Activated T-helper 2 cell treated with anti-CD3 and anti-CD28 coated beads, Interferon-gamma antibody, Interleukin-2, Interleukin-4, amounts not matched to agents 10 μg/mL and 5 μg/mL and 100 μg/mL, durations not matched to agents 14 hours and 24 hours and 36 hours (primary cell): ENCODE results near the gene OCA2. TPM values are rescaled to one million over a fixed set of nuclear protein-coding genes. Genes with fewer than 3 reads are reported as not detected.

ENCODE experiments used
- DNase-seq: peaks from one replicate; pipeline ENCODE4 v3.0.0; 2021; ENCODE audit warnings: low spot score
- H3K27ac Mint-ChIP-seq: one replicate; pipeline ENCODE4 v1.8.0; 2021; ENCODE audit warnings: mixed read lengths
- H3K27me3 Mint-ChIP-seq: one replicate; pipeline ENCODE4 v1.8.0; 2021; ENCODE audit warnings: low read depth, mixed read lengths
- H3K36me3 Mint-ChIP-seq: one replicate; pipeline ENCODE4 v1.8.0; 2021; ENCODE audit warnings: low read depth, mixed read lengths
- H3K4me1 Mint-ChIP-seq: one replicate; pipeline ENCODE4 v1.8.0; 2021; ENCODE audit warnings: low read depth, mixed read lengths
- H3K4me3 Mint-ChIP-seq: one replicate; pipeline ENCODE4 v1.8.0; 2021; ENCODE audit warnings: low read depth, mild to moderate bottlenecking, moderate library complexity, mixed read lengths
- H3K9me3 Mint-ChIP-seq: one replicate; pipeline ENCODE4 v1.8.0; 2021; ENCODE audit warnings: mixed read lengths
- intact Hi-C: fragments of 100-400 bp; cut with micrococcal nuclease; formaldehyde crosslinking; loops from one replicate; pipeline ENCODE4 v1.15.1; 2023
- total RNA-seq: library from RNA; stranded (reverse); gene quantifications from 2 replicates; pipeline ENCODE4 v1.2.3, GENCODE V29; 2022

Gene OCA2
- total RNA-seq, 1 donor from 2014 or later: not detected

GRCh38 chr15:27763514-27763913, 335.6 kb downstream of the OCA2 start:
- DNase-seq: no peak
- Mint-ChIP-seq H3K27me3 (no peaks in the 10 kb centered on the region), H3K9me3 (peaks cover 33% of the 10 kb centered on the region), H3K4me1 (no peaks in the 10 kb centered on the region), H3K27ac (no peak overlapping the region), H3K4me3 (no peak overlapping the region), H3K36me3 (no peaks in the 10 kb centered on the region)
- intact Hi-C loops: no loop called here

- H3K27ac Mint-ChIP-seq: no peak overlapping the region
- intact Hi-C loops: no loop called here
- no peaks in the 10 kb centered on the region for H3K36me3 Mint-ChIP-seq
- H3K4me1 Mint-ChIP-seq: no peaks in the 10 kb centered on the region
- DNase-seq: no peak
- no peak overlapping the region for H3K4me3 Mint-ChIP-seq
- no peaks in the 10 kb centered on the region for H3K27me3 Mint-ChIP-seq
- peaks cover 35% of the 10 kb centered on the region for H3K9me3 Mint-ChIP-seq
Observed at GRCh38 chr15:27762471-27762870, 336.6 kb downstream of the OCA2 start.

GRCh38 chr15:27757052-27757451, 342.1 kb downstream of the OCA2 start:
- Mint-ChIP-seq H3K4me1 (no peaks in the 10 kb centered on the region), H3K27me3 (no peaks in the 10 kb centered on the region), H3K4me3 (no peak overlapping the region), H3K9me3 (peaks cover 18% of the 10 kb centered on the region), H3K27ac (no peak overlapping the region), H3K36me3 (no peaks in the 10 kb centered on the region)
- intact Hi-C loops: no loop called here
- no peak for DNase-seq

GRCh38 chr15:27752691-27753090, 346.4 kb downstream of the OCA2 start:
- no peak for DNase-seq
- Mint-ChIP-seq H3K27ac (no peak overlapping the region), H3K4me3 (no peak overlapping the region), H3K9me3 (peaks cover 19% of the 10 kb centered on the region), H3K36me3 (no peaks in the 10 kb centered on the region), H3K4me1 (no peaks in the 10 kb centered on the region), H3K27me3 (no peaks in the 10 kb centered on the region)
- intact Hi-C loops: no loop called here

GRCh38 chr15:27747997-27748396, 351.1 kb downstream of the OCA2 start:
- no peak for DNase-seq
- H3K4me3 Mint-ChIP-seq: no peak overlapping the region
- H3K9me3 Mint-ChIP-seq: peaks cover 35% of the 10 kb centered on the region
- no peaks in the 10 kb centered on the region for H3K4me1 Mint-ChIP-seq
- H3K36me3 Mint-ChIP-seq: no peaks in the 10 kb centered on the region
- H3K27me3 Mint-ChIP-seq: no peaks in the 10 kb centered on the region
- H3K27ac Mint-ChIP-seq: no peak overlapping the region
- intact Hi-C loops: no loop called here

GRCh38 chr15:27746401-27746955, 352.6 kb downstream of the OCA2 start:
- intact Hi-C loops: no loop called here
- H3K9me3 Mint-ChIP-seq: peaks cover 45% of the 10 kb centered on the region
- no peak overlapping the region for H3K27ac Mint-ChIP-seq
- H3K4me3 Mint-ChIP-seq: no peak overlapping the region
- no peaks in the 10 kb centered on the region for H3K4me1 Mint-ChIP-seq
- H3K27me3 Mint-ChIP-seq: no peaks in the 10 kb centered on the region
- no peak for DNase-seq
- H3K36me3 Mint-ChIP-seq: no peaks in the 10 kb centered on the region

- no peaks in the 10 kb centered on the region for H3K27me3 Mint-ChIP-seq
- no peaks in the 10 kb centered on the region for H3K4me1 Mint-ChIP-seq
- no peak overlapping the region for H3K4me3 Mint-ChIP-seq
- no peak for DNase-seq
- peaks cover 53% of the 10 kb centered on the region for H3K9me3 Mint-ChIP-seq
- H3K27ac Mint-ChIP-seq: no peak overlapping the region
- H3K36me3 Mint-ChIP-seq: no peaks in the 10 kb centered on the region
- intact Hi-C loops: no loop called here
Observed at GRCh38 chr15:27744641-27745040, 354.5 kb downstream of the OCA2 start.

- Mint-ChIP-seq H3K4me1 (no peaks in the 10 kb centered on the region), H3K36me3 (no peaks in the 10 kb centered on the region), H3K27ac (no peak overlapping the region), H3K9me3 (peaks cover 51% of the 10 kb centered on the region), H3K4me3 (no peak overlapping the region), H3K27me3 (no peaks in the 10 kb centered on the region)
- DNase-seq: no peak
- intact Hi-C loops: no loop called here
Observed at GRCh38 chr15:27743638-27744037, 355.5 kb downstream of the OCA2 start.

- H3K4me1 Mint-ChIP-seq: no peaks in the 10 kb centered on the region
Observed at GRCh38 chr15:27742751-27743477, 356.2 kb downstream of the OCA2 start.

GRCh38 chr15:27741226-27741860, 357.8 kb downstream of the OCA2 start:
- H3K27me3 Mint-ChIP-seq: no peaks in the 10 kb centered on the region
- H3K36me3 Mint-ChIP-seq: no peaks in the 10 kb centered on the region
- DNase-seq: no peak
- intact Hi-C loops: no loop called here
- H3K27ac Mint-ChIP-seq: no peak overlapping the region
- H3K9me3 Mint-ChIP-seq: peaks cover 58% of the 10 kb centered on the region
- H3K4me1 Mint-ChIP-seq: no peaks in the 10 kb centered on the region
- no peak overlapping the region for H3K4me3 Mint-ChIP-seq

More at GRCh38 chr15:27742751-27743477, 356.2 kb downstream of the OCA2 start:
- Mint-ChIP-seq H3K27ac (no peak overlapping the region), H3K36me3 (no peaks in the 10 kb centered on the region), H3K4me3 (no peak overlapping the region), H3K9me3 (peaks cover 51% of the 10 kb centered on the region), H3K27me3 (no peaks in the 10 kb centered on the region)
- intact Hi-C loops: no loop called here
- no peak for DNase-seq

GRCh38 chr15:27734785-27735495, 364.2 kb downstream of the OCA2 start:
- intact Hi-C loops: no loop called here
- H3K27ac Mint-ChIP-seq: no peak overlapping the region
- no peaks in the 10 kb centered on the region for H3K36me3 Mint-ChIP-seq
- DNase-seq: no peak
- H3K4me3 Mint-ChIP-seq: no peak overlapping the region
- no peaks in the 10 kb centered on the region for H3K4me1 Mint-ChIP-seq
- peaks cover 60% of the 10 kb centered on the region for H3K9me3 Mint-ChIP-seq
- H3K27me3 Mint-ChIP-seq: no peaks in the 10 kb centered on the region

GRCh38 chr15:27731776-27732175, 367.3 kb downstream of the OCA2 start:
- H3K27ac Mint-ChIP-seq: no peak overlapping the region
- no peaks in the 10 kb centered on the region for H3K4me1 Mint-ChIP-seq
- no peak for DNase-seq
- intact Hi-C loops: no loop called here
- H3K27me3 Mint-ChIP-seq: no peaks in the 10 kb centered on the region
- no peak overlapping the region for H3K4me3 Mint-ChIP-seq
- H3K36me3 Mint-ChIP-seq: no peaks in the 10 kb centered on the region
- peaks cover 59% of the 10 kb centered on the region for H3K9me3 Mint-ChIP-seq

GRCh38 chr15:27730868-27731267, 368.2 kb downstream of the OCA2 start:
- Mint-ChIP-seq H3K9me3 (peaks cover 51% of the 10 kb centered on the region), H3K36me3 (no peaks in the 10 kb centered on the region), H3K4me3 (no peak overlapping the region), H3K27ac (no peak overlapping the region), H3K27me3 (no peaks in the 10 kb centered on the region), H3K4me1 (no peaks in the 10 kb centered on the region)
- intact Hi-C loops: no loop called here
- DNase-seq: no peak
